Measurements from ENCODE around the gene ABI1. TPM values are rescaled to one million over a fixed set of nuclear protein-coding genes. Genes with fewer than 3 reads are reported as not detected.

Gene ABI1
- total RNA-seq, 1 experiment from 2014 or later: 36.9 TPM

- H3K4me1 Mint-ChIP-seq: peaks cover 24 to 30% of the 10 kb centered on the region in 2 experiments
These were observed 2.1 kb downstream of the ABI1 start for GRCh38 chr10:26858707-26859034.

More at GRCh38 chr10:26858707-26859034, 2.1 kb downstream of the ABI1 start:
- DNase-seq: no peak
- Histone ChIP-seq H3T11ph (ENCODE audit: low read length) (no peak overlapping the region), H2AFZ (ENCODE audit: low read length) (no peak overlapping the region), H2BK120ac (ENCODE audit: low read depth, low read length, poor library complexity, severe bottlenecking) (no peak overlapping the region), H3K9me3 (ENCODE audit: control insufficient read depth, low read depth, low read length) (no peaks in the 10 kb centered on the region), H3K18ac (ENCODE audit: insufficient read length, low read depth, low read length) (no peak overlapping the region), H4K91ac (ENCODE audit: insufficient read length, low read depth, low read length) (no peak overlapping the region), H3K23ac (ENCODE audit: insufficient read length, low read depth, low read length) (no peak overlapping the region), H2BK15ac (ENCODE audit: low read depth, low read length) (no peak overlapping the region), H3K4me1 (ENCODE audit: insufficient read depth, low read length) (no peaks in the 10 kb centered on the region), H3K27ac (ENCODE audit: insufficient read length, low read depth, low read length) (no peak overlapping the region), H3K9ac (ENCODE audit: extremely low read depth, insufficient read length, low read length) (no peak overlapping the region), H2BK20ac (ENCODE audit: low read depth, low read length, poor library complexity, severe bottlenecking) (no peak overlapping the region), H4K8ac (replicated peaks; ENCODE audit: insufficient read length, low read depth, low read length) (no peak overlapping the region), H2BK12ac (ENCODE audit: insufficient read length, low read depth, low read length) (no peak overlapping the region), H3K4me2 (ENCODE audit: insufficient read depth, insufficient read length, low read length) (no peak overlapping the region), H3K4ac (ENCODE audit: low read depth, low read length) (no peak overlapping the region), H4K20me1 (ENCODE audit: control insufficient read depth, insufficient read depth, insufficient read length) (no peaks in the 10 kb centered on the region), H4K5ac (ENCODE audit: insufficient read length, low read depth, low read length) (no peak overlapping the region), H3K23me2 (ENCODE audit: insufficient read length, low read depth, low read length, poor library complexity, severe bottlenecking) (peaks cover 5% of the 10 kb centered on the region), H3K79me1 (ENCODE audit: insufficient read depth, low read depth, low read length, poor library complexity, severe bottlenecking) (peaks cover 4% of the 10 kb centered on the region), H3K27me3 (ENCODE audit: insufficient read depth, low read length) (no peaks in the 10 kb centered on the region), H2BK5ac (ENCODE audit: insufficient read length, low read length) (no peak overlapping the region), H3K14ac (ENCODE audit: insufficient read depth, low read length) (no peak overlapping the region), H2AK5ac (ENCODE audit: insufficient read length, low read length) (no peak overlapping the region), H3K79me2 (ENCODE audit: insufficient read depth, low read length) (peaks cover 32% of the 10 kb centered on the region; the same call in 1 of the 2 replicates), H3K56ac (ENCODE audit: insufficient read length, low read depth, low read length) (no peak overlapping the region)
- peaks cover 4% of the 10 kb centered on the region; the same call in 1 of the 2 replicates for H3K27me3 Mint-ChIP-seq (ENCODE audit: low read depth)
- no peak overlapping the region for H3K27ac Mint-ChIP-seq
- peaks cover 0 to 4% (median 2%) of the 10 kb centered on the region in 3 experiments; a peak in 5 of 7 replicates for H3K36me3 Mint-ChIP-seq (ENCODE audit: insufficient read depth in 1 of 3, low read depth in 3 of 3)
- TF ChIP-seq, protein P1, sequence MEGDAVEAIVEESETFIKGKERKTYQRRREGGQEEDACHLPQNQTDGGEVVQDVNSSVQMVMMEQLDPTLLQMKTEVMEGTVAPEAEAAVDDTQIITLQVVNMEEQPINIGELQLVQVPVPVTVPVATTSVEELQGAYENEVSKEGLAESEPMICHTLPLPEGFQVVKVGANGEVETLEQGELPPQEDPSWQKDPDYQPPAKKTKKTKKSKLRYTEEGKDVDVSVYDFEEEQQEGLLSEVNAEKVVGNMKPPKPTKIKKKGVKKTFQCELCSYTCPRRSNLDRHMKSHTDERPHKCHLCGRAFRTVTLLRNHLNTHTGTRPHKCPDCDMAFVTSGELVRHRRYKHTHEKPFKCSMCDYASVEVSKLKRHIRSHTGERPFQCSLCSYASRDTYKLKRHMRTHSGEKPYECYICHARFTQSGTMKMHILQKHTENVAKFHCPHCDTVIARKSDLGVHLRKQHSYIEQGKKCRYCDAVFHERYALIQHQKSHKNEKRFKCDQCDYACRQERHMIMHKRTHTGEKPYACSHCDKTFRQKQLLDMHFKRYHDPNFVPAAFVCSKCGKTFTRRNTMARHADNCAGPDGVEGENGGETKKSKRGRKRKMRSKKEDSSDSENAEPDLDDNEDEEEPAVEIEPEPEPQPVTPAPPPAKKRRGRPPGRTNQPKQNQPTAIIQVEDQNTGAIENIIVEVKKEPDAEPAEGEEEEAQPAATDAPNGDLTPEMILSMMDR (conservative IDR thresholded peaks at IDR 0.05): no peak
- WGBS (ENCODE audit: extremely low coverage, insufficient read length, low lambda C conversion rate): no CpG with 5 or more reads among the region's 2 CpGs
- H3K4me3 Mint-ChIP-seq: peak overlapping the region; percentile 99
- no peaks in the 10 kb centered on the region; a peak in 1 of 5 replicates for H3K9me3 Mint-ChIP-seq

All from H9 (cell line).